Activated T-helper 1 cell treated with anti-CD3 and anti-CD28 coated beads, Interleukin-2, amount 50 U/mL, for 16 hours (primary cell): ENCODE results near the gene OR2T34.
A peak's percentile ranks its signal among the peaks of the same experiment; 100 is the strongest.
"Not testable (repeated sequence)": the region's sequence is repeated elsewhere in the genome, so short reads cannot be mapped to it uniquely, and the experiment has no call there.

Experiments used
- DNase-seq, 2 donors: peaks; one replicate each; pipeline ENCODE4 v3.0.0-alpha.2; 2020; ENCODE audit warnings: low read depth in 1 of 2, low spot score in 1 of 2

Gene OR2T34

GRCh38 chr1:248574657-248575056 lies at the start of gene OR2T34:
Gene OR2T34 (minus strand): TSS chr1:248574757. CDS start chr1:248574757, 0 bp downstream.
- not testable (repeated sequence) for DNase-seq

- DNase-seq, result no peak
Measured at GRCh38 chr1:248622570-248623001, 48.0 kb upstream of the OR2T34 start.

GRCh38 chr1:248621770-248622169 lies 47.2 kb upstream of the OR2T34 start:
- DNase-seq, result no peak

- peak in 1 of 2 donors; percentile 7 for DNase-seq
Measured at GRCh38 chr1:248618878-248619277, 44.3 kb upstream of the OR2T34 start.

GRCh38 chr1:248618119-248618518 lies 43.6 kb upstream of the OR2T34 start:
- DNase-seq, result no peak

GRCh38 chr1:248613742-248614141 lies 39.2 kb upstream of the OR2T34 start:
- no peak for DNase-seq

GRCh38 chr1:248611883-248612414 lies 37.4 kb upstream of the OR2T34 start:
- no peak for DNase-seq

- DNase-seq, result no peak
Measured at GRCh38 chr1:248610301-248610700, 35.7 kb upstream of the OR2T34 start.

GRCh38 chr1:248599396-248599795 lies 24.8 kb upstream of the OR2T34 start:
- DNase-seq, result no peak

GRCh38 chr1:248597589-248597988 lies 23.0 kb upstream of the OR2T34 start, which contains the start of gene OR2T10:
Gene OR2T10 (minus strand): TSS chr1:248597700. CDS start chr1:248593768, 3,932 bp downstream.
- DNase-seq, result no peak

- DNase-seq, result no peak
Measured at GRCh38 chr1:248596615-248597014, 22.1 kb upstream of the OR2T34 start.

GRCh38 chr1:248593226-248593625 lies 18.7 kb upstream of the OR2T34 start:
- DNase-seq, result no peak

- no peak for DNase-seq
Measured at GRCh38 chr1:248592655-248593054, 18.1 kb upstream of the OR2T34 start.

GRCh38 chr1:248590055-248590454 lies 15.5 kb upstream of the OR2T34 start:
- no peak for DNase-seq

- DNase-seq, result no peak
Measured at GRCh38 chr1:248589334-248589733, 14.8 kb upstream of the OR2T34 start.

GRCh38 chr1:248585266-248585665 lies 10.7 kb upstream of the OR2T34 start:
- no peak for DNase-seq

- no peak for DNase-seq
Measured at GRCh38 chr1:248576260-248576980, 1.9 kb upstream of the OR2T34 start.

- DNase-seq, result not testable (repeated sequence)
Measured at GRCh38 chr1:248573856-248574255, 701 bp downstream of the OR2T34 start.

GRCh38 chr1:248572049-248572448 lies 2.5 kb downstream of the OR2T34 start:
- not testable (repeated sequence) for DNase-seq

GRCh38 chr1:248570811-248571210 lies 3.7 kb downstream of the OR2T34 start:
- DNase-seq, result not testable (repeated sequence)

- not testable (repeated sequence) for DNase-seq
Measured at GRCh38 chr1:248569049-248569448, 5.5 kb downstream of the OR2T34 start.

GRCh38 chr1:248565530-248566373 lies 8.8 kb downstream of the OR2T34 start:
- DNase-seq, result not testable (repeated sequence)
